Left ventricle myocardium superior (tissue), 1 donor: ENCODE measurements around the gene ITGAD. TPM values are rescaled to one million over a fixed set of nuclear protein-coding genes. Genes with fewer than 3 reads are reported as not detected.

Source experiments
- ATAC-seq: fragments of 200-7000 bp; cut with Tn5 transposase; one replicate; pipeline ENCODE4 v1.9.1; 2020; ENCODE audit warnings: mild to moderate bottlenecking, moderate library complexity
- DNase-seq: peaks from one replicate; pipeline ENCODE4 v3.0.0-alpha.2; 2020
- intact Hi-C: fragments of 100-400 bp; cut with micrococcal nuclease; formaldehyde crosslinking; loops from one replicate; pipeline ENCODE4 v1.11.0; 2022
- total RNA-seq: library from RNA; stranded (reverse); fragmentation: NEBNext Ultra II Directional; extraction: Animal tissue kit (Norgen Biotek cat#: 25700); gene quantifications from one replicate; pipeline ENCODE4 v1.2.1, GENCODE V29; 2021
- donor health status: DM: no; HTN: yes; CAD: no; lungs with severe emphysema.

ITGAD gene
- total RNA-seq, 1 donor from 2014 or later, result not detected

GRCh38 chr16:31467151-31467773 is 74.1 kb downstream of the ITGAD start:
- intact Hi-C loops, result loop anchor here (10.0 kb wide), 1 partner anchor 408 kb away; the partner anchor contains the start of gene ZNF267
- DNase-seq (no peak), ATAC-seq (no peak)

GRCh38 chr16:31467858-31468257 is 74.7 kb downstream of the ITGAD start:
- DNase-seq, result no peak
- intact Hi-C loops, result loop anchor here (10.0 kb wide), 1 partner anchor 407 kb away; the partner anchor contains the start of gene ZNF267
- ATAC-seq, result no peak

GRCh38 chr16:31470615-31471014 is 77.5 kb downstream of the ITGAD start:
- intact Hi-C loops, result no loop called here
- ATAC-seq, result no peak
- no peak for DNase-seq

DNA sequence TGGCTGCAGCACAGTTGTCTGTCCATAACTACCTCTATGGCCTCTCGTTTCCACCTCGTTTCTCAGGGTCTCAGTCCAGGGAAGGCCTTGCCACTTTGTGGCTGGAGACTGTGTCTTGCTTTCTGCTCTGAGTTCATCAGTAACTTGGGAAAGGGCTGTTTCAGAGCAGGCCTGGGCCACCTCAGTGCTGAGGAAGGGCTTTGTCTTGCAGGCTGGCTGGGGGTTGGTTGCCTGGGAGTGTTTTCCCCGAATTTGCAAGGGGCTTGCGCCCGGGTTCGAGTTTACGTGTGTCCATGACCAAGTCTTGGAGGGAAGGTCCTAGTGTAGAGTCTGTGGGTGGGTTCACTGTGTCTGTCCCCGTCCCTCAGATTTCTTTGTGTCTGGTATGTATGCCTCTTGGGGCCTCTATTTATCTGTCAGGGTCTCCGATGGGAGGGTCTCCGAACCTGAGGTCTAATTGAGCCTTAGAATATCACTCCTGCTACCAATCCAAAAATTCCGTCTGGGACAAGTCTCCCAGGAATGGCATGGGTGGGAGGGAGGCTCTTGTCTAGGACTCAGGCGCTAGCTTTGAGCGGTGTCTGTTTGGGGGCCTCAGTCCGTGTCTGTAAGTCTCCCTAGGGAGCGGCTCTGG is 78.2 kb downstream of the ITGAD start:
- intact Hi-C loops, result no loop called here
- ATAC-seq (no peak), DNase-seq (no peak)

- DNase-seq, result peak; percentile 85
- intact Hi-C loops, result no loop called here
- ATAC-seq, result peak; percentile 77
These were observed 79.0 kb downstream of the ITGAD start, which contains the start of gene TGFB1I1 for GRCh38 chr16:31471875-31472708. Gene TGFB1I1 (plus strand): TSS chr16:31472152. CDS start chr16:31472189, 37 bp downstream.

- peak; percentile 91 for DNase-seq
These were observed 79.6 kb downstream of the ITGAD start for GRCh38 chr16:31472709-31473203.

DNA sequence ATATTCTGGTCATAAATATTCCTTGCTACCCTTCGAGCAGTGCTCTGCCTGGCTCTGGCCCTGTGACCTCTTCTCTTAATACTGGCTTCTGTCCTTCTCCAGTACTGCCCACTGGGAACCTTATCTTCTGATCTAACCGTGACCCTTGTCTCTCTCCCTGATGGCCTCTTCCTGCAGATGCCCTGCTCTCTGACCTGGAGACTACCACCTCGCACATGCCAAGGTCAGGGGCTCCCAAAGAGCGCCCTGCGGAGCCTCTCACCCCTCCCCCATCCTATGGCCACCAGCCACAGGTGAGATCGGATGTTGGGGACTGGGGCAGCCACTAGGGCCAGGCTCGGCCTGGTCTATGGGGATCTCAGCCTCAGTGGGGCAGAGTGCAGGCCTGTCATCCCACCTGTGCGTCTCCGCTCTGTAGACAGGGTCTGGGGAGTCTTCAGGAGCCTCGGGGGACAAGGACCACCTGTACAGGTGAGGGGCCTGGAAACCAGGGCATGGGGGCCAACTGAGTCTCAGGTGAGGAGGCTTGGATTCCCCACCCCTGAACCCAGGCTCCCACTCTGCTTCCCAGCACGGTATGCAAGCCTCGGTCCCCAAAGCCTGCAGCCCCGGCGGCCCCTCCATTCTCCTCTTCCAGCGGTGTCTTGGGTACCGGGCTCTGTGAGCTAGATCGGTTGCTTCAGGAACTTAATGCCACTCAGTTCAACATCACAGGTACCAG is 80.3 kb downstream of the ITGAD start:
- ATAC-seq (no peak), DNase-seq (peak; percentile 28)
- intact Hi-C loops, result no loop called here

More at GRCh38 chr16:31472709-31473203, 79.6 kb downstream of the ITGAD start:
- peak; percentile 90 for ATAC-seq
- intact Hi-C loops, result no loop called here

DNA sequence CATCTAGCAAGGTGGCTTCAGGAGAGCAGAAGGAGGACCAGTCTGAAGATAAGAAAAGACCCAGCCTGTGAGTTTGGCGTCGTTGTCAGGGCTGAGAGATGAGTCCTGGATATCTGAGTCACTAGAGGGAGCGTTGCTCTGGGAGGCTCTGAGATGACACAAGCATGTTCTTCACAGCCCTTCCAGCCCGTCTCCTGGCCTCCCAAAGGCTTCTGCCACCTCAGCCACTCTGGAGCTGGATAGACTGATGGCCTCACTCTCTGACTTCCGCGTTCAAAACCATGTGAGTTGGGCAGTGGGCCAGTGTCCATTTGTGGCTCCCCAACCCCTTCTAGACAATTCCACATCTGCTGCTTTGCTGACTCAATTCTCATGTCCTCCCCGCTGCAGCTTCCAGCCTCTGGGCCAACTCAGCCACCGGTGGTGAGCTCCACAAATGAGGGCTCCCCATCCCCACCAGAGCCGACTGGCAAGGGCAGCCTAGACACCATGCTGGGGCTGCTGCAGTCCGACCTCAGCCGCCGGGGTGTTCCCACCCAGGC is 81.1 kb downstream of the ITGAD start:
- intact Hi-C loops, result no loop called here
- no peak for ATAC-seq
- no peak for DNase-seq

DNA sequence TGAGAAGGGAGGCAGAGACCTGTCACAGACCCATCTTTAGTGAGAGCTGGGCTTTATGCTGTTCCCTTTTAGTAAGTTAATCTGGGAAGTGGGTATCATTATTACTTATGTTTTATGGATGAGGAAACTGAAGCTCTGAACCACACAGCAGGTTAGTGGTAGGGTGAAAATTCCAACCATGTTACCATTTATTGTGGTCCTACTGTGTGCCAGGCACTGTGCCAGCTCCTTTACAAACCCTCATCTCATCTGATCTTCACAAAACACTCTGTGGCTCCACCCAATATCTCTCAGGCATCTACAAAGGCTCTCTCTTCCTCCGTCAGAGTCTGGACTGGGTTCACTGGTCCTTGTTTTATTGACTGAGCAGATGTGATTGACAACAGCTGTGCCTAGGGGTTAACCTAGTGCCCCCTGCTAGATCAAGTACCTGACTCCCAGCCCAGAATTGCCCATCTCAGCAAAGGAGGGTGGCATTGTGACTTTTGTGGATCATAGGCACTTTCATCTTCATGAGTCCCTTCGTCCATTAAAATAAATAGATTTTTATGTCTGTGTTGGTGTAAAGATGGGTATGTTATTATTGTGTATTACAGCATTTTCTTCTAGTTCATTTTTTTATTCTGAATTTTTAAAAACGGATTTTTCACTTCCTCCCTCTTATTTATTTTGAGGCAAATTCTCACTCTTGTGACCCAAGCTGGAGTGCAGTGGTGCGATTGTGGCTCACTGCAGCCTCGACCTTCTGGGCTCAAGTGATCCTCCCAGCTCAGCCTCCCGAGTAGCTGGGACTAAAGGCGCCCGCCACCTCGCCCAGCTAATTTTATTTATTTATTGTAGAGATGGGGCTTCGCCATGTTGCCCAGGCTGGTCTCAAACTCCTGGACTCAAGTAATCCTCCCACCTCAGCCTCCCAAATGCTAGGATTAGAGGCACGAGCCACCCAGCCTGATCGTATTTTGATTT is 81.9 kb downstream of the ITGAD start:
- no peak for DNase-seq
- ATAC-seq, result no peak
- intact Hi-C loops, result no loop called here

GRCh38 chr16:31475946-31476302 is 82.8 kb downstream of the ITGAD start:
- ATAC-seq (no peak), DNase-seq (no peak)
- intact Hi-C loops, result no loop called here

Other genes with a start within 250 kb of the ITGAD start
- 2.7 TPM for gene PRSS36, start 243.3 kb upstream of the ITGAD start, total RNA-seq
- 84.8 TPM for gene FUS, start 213.2 kb upstream of the ITGAD start, total RNA-seq
- 7.4 TPM for gene PYCARD, start 190.6 kb upstream of the ITGAD start, total RNA-seq
- 0.40 TPM for gene TRIM72, start 179.2 kb upstream of the ITGAD start, total RNA-seq
- not detected for gene PYDC1, start 176.2 kb upstream of the ITGAD start, total RNA-seq
- 7.1 TPM for gene ITGAM, start 133.4 kb upstream of the ITGAD start, total RNA-seq
- gene ITGAX, start 38.2 kb upstream of the ITGAD start, total RNA-seq, result 3.2 TPM
- 1,516 TPM for gene COX6A2, start 35.0 kb downstream of the ITGAD start, total RNA-seq
- gene ZNF843, start 49.5 kb downstream of the ITGAD start, total RNA-seq, result 1.6 TPM
- 5.4 TPM for gene ARMC5, start 66.2 kb downstream of the ITGAD start, total RNA-seq
- gene TGFB1I1, start 78.8 kb downstream of the ITGAD start, total RNA-seq, result 13.6 TPM
- gene SLC5A2, start 89.8 kb downstream of the ITGAD start, total RNA-seq, result not detected
- 18.9 TPM for gene RUSF1, start 115.1 kb downstream of the ITGAD start, total RNA-seq
- gene AHSP, start 134.6 kb downstream of the ITGAD start, total RNA-seq, result not detected